GM12874 (cell line): ENCODE data around the gene AATF.

Experiments
- TF ChIP-seq, protein P1 (sequence below): IDR thresholded peaks from 2 replicates; pipeline ENCODE4 v1.5.1; 2011; ENCODE audit warnings: low read depth, mild to moderate bottlenecking, control low read depth, low read length, moderate library complexity; ENCODE audit not compliant: insufficient read depth

AATF gene

DNA sequence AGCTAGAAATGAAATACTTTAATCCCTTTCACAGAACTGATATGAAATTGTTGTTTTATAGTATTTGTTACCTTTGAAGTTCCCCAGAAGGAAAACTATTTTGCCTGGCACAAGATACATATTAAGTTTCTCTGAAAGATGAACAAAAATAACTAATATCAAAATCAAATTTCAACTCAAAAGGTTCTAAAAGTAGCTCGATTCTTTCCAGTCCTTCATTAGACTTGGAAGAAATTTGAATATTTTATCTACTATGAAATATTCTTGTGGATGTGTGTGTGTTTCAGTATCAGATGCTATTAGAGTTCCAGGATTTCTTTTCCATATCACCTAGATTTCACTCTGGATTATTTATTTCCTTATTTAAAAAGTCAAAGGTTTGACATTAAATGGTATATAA lies 3.6 kb upstream of the AATF start:
- TF ChIP-seq, protein P1, sequence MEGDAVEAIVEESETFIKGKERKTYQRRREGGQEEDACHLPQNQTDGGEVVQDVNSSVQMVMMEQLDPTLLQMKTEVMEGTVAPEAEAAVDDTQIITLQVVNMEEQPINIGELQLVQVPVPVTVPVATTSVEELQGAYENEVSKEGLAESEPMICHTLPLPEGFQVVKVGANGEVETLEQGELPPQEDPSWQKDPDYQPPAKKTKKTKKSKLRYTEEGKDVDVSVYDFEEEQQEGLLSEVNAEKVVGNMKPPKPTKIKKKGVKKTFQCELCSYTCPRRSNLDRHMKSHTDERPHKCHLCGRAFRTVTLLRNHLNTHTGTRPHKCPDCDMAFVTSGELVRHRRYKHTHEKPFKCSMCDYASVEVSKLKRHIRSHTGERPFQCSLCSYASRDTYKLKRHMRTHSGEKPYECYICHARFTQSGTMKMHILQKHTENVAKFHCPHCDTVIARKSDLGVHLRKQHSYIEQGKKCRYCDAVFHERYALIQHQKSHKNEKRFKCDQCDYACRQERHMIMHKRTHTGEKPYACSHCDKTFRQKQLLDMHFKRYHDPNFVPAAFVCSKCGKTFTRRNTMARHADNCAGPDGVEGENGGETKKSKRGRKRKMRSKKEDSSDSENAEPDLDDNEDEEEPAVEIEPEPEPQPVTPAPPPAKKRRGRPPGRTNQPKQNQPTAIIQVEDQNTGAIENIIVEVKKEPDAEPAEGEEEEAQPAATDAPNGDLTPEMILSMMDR = no peak

DNA sequence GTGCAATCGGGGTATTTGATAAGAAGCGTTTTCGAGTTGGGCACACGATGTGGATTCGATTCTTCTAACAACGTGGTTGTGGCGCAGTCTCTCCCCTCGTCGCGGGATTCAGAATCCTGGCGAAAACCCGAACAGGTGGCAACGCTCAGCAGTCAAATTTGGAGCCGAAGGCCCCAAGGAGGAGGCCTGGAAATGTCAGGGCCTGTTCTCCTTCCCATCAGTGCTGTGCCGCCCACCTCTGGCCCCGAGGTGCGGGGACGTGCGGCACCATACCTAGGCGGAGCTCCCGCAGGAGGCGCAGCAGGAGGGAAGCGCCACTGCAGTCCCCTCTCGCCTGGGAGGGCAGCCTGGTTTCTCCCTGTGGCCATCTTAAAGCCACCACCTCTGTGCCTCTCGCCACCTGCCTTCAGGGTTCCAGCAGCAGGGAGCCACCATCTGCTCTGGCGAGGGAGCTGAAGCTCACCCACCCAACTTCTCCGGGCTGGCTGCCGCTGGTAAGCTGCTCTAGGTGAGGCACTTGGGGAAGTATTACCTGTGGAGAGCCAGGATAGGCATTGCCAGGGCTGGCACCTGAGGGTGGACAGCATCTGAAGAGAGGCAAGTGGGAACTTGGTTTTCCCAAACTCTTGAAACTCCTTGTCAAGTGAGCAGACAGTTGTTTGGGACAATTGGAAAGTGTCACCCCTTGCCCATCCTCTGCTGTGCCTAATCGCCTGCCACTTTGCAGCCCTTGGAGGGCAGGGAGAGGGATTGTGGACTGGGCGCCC lies 2.6 kb upstream of the AATF start:
- TF ChIP-seq, protein P1 = no peak

DNA sequence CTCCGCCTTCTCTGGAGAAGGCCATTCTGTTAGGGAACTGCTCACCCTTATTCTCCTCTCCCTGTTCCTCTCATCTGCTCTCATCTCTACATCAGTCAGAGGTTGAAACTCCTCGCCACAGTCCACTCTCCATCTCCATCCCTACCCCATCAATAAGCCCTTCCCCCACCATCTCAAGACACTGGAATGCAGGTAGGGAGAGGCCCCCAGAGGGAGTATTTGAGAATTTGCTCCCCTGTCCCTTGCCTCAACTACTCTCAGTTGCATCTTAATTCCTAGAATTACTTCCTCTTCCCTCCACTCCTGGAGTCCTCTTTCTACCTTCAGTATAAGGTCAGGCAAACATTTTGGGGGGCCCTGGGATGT lies 2.0 kb upstream of the AATF start:
- TF ChIP-seq, protein P1 = no peak

GRCh38 chr17:36947922-36948716 lies 635 bp upstream of the AATF start:
- TF ChIP-seq, protein P1 = no peak

GRCh38 chr17:36949461-36949927 lies 740 bp downstream of the AATF start:
- TF ChIP-seq, protein P1 = no peak

- TF ChIP-seq, protein P1 = no peak
Observed at GRCh38 chr17:36950027-36950426, 1.3 kb downstream of the AATF start.

GRCh38 chr17:36951084-36951789 lies 2.5 kb downstream of the AATF start:
- TF ChIP-seq, protein P1 = no peak
